Endodermal cell (in vitro differentiated cells): ENCODE measurements around the gene LCAT. TPM values are rescaled to one million over a fixed set of nuclear protein-coding genes. Genes with fewer than 3 reads are reported as not detected.

Experiments used
- DNase-seq: peaks from one replicate; pipeline ENCODE4 v3.0.0-alpha.2; 2017
- H3K27ac ChIP-seq: 2 replicates; pipeline ENCODE4 v1.5.1; 2013; ENCODE audit warnings: mild to moderate bottlenecking, low read depth, low read length, moderate library complexity
- H3K27me3 ChIP-seq: 2 replicates; pipeline ENCODE4 v1.6.1; 2013; ENCODE audit warnings: mild to moderate bottlenecking, low read length, moderate library complexity; ENCODE audit not compliant: insufficient read depth, control insufficient read depth, poor library complexity, severe bottlenecking
- H3K36me3 ChIP-seq: 2 replicates; pipeline ENCODE4 v1.7.0; 2013; ENCODE audit warnings: mild to moderate bottlenecking, low read length, moderate library complexity; ENCODE audit not compliant: control insufficient read depth, insufficient read depth
- H3K4me1 ChIP-seq: one replicate; pipeline ENCODE4 v1.7.0; 2013; ENCODE audit warnings: low read length; ENCODE audit not compliant: control insufficient read depth, insufficient read depth
- H3K4me3 ChIP-seq: 2 replicates; pipeline ENCODE4 v1.5.1; 2013; ENCODE audit warnings: mild to moderate bottlenecking, low read length, moderate library complexity
- H3K9ac ChIP-seq: 2 replicates; pipeline ENCODE4 v1.6.1; 2013; ENCODE audit warnings: mild to moderate bottlenecking, low read length, moderate library complexity; ENCODE audit not compliant: poor library complexity, severe bottlenecking; ENCODE audit errors: extremely low read depth
- H3K9me3 ChIP-seq: 2 replicates; pipeline ENCODE4 v1.6.1; 2013; ENCODE audit warnings: mild to moderate bottlenecking, low read length, moderate library complexity; ENCODE audit not compliant: control insufficient read depth
- H3K27ac Mint-ChIP-seq: 2 replicates; pipeline ENCODE4 v1.8.0; 2020; ENCODE audit warnings: mixed read lengths
- H3K27me3 Mint-ChIP-seq: 2 replicates; pipeline ENCODE4 v1.8.0; 2021; ENCODE audit warnings: mild to moderate bottlenecking, mixed read lengths; ENCODE audit not compliant: insufficient read depth
- H3K36me3 Mint-ChIP-seq: 2 replicates; pipeline ENCODE4 v1.8.0; 2020; ENCODE audit warnings: low read depth, mixed read lengths
- H3K4me1 Mint-ChIP-seq: 2 replicates; pipeline ENCODE4 v1.8.0; 2020; ENCODE audit warnings: mixed read lengths
- H3K4me3 Mint-ChIP-seq: 2 replicates; pipeline ENCODE4 v1.8.0; 2020; ENCODE audit warnings: mild to moderate bottlenecking, moderate library complexity, mixed read lengths
- H3K9me3 Mint-ChIP-seq: 2 replicates; pipeline ENCODE4 v1.8.0; 2020; ENCODE audit warnings: mild to moderate bottlenecking, mixed read lengths
- WGBS, 2 experiments: methylation state at CpG; one replicate each; pipeline versions ENCODE4 v1.1.5 to v1.1.7; 2013; ENCODE audit warnings: missing lambda C conversion rate in 2 of 2, mixed read lengths in 1 of 2; ENCODE audit not compliant: insufficient coverage in 1 of 2, insufficient read length in 1 of 2; 5-methylcytosine and 5-hydroxymethylcytosine counted together
- total RNA-seq, 2 donors: library from RNA; stranded (reverse); fragmentation: NEBNext Ultra II Directional in 1 of 2; extraction: Animal tissue kit (Norgen Biotek cat#: 25700) in 1 of 2; gene quantifications; 2 replicates in 1 of 2; 3 replicates in 1 of 2; pipeline ENCODE4 v1.2.1, GENCODE V29; 2021
- TF ChIP-seq, protein P1 (sequence below): fragments of 200-600 bp; sonication (generic); conservative IDR thresholded peaks from 2 replicates; pipeline ENCODE4 v1.5.0; 2021; ENCODE audit warnings: antibody characterized with exemption, mild to moderate bottlenecking

Gene LCAT
- total RNA-seq, 2 donors from 2014 or later = 8.4 to 14.3 TPM

DNA sequence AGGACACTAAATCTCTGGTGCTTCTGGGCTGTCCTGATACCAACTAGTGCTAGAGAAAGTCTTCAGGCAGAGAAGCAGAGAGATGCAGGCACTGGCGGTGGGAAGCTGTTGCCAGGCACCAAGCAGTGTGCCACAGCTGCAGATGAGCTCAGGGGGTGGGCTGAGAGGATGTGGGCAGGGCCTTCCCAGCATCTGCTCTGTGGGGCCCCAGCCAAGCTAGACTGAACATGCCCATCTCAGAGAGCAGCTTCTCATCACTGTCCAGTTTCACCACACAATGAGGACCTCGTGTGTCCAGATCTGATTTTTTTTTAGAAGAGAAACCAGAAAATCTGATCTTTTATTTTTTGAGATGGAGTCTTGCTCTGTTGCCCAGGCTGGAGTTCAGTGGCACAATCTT, 33.8 kb downstream of the LCAT start:
- TF ChIP-seq, protein P1, sequence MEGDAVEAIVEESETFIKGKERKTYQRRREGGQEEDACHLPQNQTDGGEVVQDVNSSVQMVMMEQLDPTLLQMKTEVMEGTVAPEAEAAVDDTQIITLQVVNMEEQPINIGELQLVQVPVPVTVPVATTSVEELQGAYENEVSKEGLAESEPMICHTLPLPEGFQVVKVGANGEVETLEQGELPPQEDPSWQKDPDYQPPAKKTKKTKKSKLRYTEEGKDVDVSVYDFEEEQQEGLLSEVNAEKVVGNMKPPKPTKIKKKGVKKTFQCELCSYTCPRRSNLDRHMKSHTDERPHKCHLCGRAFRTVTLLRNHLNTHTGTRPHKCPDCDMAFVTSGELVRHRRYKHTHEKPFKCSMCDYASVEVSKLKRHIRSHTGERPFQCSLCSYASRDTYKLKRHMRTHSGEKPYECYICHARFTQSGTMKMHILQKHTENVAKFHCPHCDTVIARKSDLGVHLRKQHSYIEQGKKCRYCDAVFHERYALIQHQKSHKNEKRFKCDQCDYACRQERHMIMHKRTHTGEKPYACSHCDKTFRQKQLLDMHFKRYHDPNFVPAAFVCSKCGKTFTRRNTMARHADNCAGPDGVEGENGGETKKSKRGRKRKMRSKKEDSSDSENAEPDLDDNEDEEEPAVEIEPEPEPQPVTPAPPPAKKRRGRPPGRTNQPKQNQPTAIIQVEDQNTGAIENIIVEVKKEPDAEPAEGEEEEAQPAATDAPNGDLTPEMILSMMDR = no peak
- Histone ChIP-seq H3K36me3 (peaks cover 20% of the 10 kb centered on the region), H3K9me3 (no peaks in the 10 kb centered on the region), H3K4me1 (peaks cover 4% of the 10 kb centered on the region), H3K9ac (no peak overlapping the region), H3K4me3 (no peak overlapping the region), H3K27ac (no peak overlapping the region), H3K27me3 (no peaks in the 10 kb centered on the region)
- Mint-ChIP-seq H3K4me1 (peaks cover 13% of the 10 kb centered on the region), H3K9me3 (no peaks in the 10 kb centered on the region), H3K27me3 (no peaks in the 10 kb centered on the region), H3K4me3 (no peak overlapping the region), H3K27ac (peak overlapping the region; percentile 26), H3K36me3 (peaks cover 26% of the 10 kb centered on the region)
- WGBS, 2 experiments = 90 to 94% methylated on average over 2 of the region's 2 CpGs
- DNase-seq = no peak

DNA sequence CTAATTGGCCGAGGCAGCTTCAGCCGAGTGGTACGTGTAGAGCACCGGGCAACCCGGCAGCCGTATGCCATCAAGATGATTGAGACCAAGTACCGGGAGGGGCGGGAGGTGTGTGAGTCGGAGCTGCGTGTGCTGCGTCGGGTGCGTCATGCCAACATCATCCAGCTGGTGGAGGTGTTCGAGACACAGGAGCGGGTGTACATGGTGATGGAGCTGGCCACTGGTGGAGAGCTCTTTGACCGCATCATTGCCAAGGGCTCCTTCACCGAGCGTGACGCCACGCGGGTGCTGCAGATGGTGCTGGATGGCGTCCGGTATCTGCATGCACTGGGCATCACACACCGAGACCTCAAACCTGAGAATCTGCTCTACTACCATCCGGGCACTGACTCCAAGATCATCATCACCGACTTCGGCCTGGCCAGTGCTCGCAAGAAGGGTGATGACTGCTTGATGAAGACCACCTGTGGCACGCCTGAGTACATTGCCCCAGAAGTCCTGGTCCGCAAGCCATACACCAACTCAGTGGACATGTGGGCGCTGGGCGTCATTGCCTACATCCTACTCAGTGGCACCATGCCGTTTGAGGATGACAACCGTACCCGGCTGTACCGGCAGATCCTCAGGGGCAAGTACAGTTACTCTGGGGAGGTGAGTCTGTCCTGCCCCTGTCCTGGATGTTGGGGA, 34.7 kb downstream of the LCAT start:
- TF ChIP-seq, protein P1 = no peak
- no peak overlapping the region for H3K4me3 ChIP-seq
- H3K9ac ChIP-seq = no peak overlapping the region
- Mint-ChIP-seq H3K36me3 (peaks cover 28% of the 10 kb centered on the region), H3K27ac (peak overlapping the region; percentile 44), H3K4me1 (peaks cover 5% of the 10 kb centered on the region), H3K27me3 (no peaks in the 10 kb centered on the region), H3K4me3 (no peak overlapping the region), H3K9me3 (no peaks in the 10 kb centered on the region)
- no peaks in the 10 kb centered on the region for H3K9me3 ChIP-seq
- no peaks in the 10 kb centered on the region for H3K4me1 ChIP-seq
- peaks cover 20% of the 10 kb centered on the region for H3K36me3 ChIP-seq
- 95 to 97% methylated on average over 35 to 36 of the region's 36 CpGs for WGBS, 2 experiments
- no peak for DNase-seq
- no peak overlapping the region for H3K27ac ChIP-seq
- no peaks in the 10 kb centered on the region for H3K27me3 ChIP-seq

DNA sequence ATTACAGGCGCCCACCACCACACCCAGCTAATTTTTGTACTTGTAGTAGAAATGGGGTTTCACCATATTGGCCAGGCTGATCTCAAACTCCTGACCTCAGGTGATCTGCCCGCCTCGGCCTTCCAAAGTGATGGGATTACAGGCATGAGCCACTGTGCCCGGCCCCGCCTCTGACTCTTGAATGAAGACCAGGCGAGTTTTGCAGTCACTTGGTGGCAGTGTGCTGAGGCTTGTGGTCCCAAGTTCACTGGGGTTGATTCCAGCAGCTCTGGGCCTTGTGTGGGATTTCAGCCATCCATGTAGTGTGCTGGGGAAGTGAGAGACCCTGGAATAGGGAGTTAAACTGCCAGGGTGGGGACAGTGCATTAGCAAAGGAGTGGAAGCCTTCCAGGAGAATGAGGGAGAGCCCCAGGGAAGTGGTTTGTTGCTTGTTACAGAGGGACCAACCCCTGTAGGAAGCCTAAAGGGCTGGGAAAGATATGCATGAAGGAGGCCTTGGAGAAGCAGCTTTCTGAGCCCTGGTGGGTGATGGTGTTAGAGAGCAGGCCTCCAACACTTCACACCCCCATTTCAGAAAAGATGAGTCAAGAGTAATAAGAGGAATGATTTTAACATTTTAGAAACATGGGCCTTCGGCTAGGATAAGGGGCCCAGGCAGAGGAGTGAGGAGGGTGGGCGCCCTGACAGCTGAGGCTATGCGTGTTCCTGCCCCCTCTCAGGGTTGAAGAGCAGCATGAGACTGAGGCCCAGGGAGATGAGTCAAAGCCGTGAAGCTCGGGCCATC, 36.3 kb downstream of the LCAT start:
- TF ChIP-seq, protein P1 = no peak
- 94% methylated on average over 9 to 10 of the region's 11 CpGs for WGBS, 2 experiments
- Mint-ChIP-seq H3K36me3 (peaks cover 35% of the 10 kb centered on the region), H3K4me1 (no peaks in the 10 kb centered on the region), H3K27me3 (no peaks in the 10 kb centered on the region), H3K9me3 (no peaks in the 10 kb centered on the region), H3K27ac (peak overlapping the region; percentile 26), H3K4me3 (no peak overlapping the region)
- no peak overlapping the region for H3K4me3 ChIP-seq
- H3K4me1 ChIP-seq = no peaks in the 10 kb centered on the region
- DNase-seq = no peak
- H3K27ac ChIP-seq = no peak overlapping the region
- H3K36me3 ChIP-seq = peaks cover 27% of the 10 kb centered on the region
- H3K9ac ChIP-seq = no peak overlapping the region
- H3K27me3 ChIP-seq = no peaks in the 10 kb centered on the region
- H3K9me3 ChIP-seq = no peaks in the 10 kb centered on the region
